HEK293T (cell line): ENCODE data around the gene XKR7.

Source experiments
- ELF4 ChIP-seq: fragments of 450-650 bp; IDR thresholded peaks from 2 replicates; pipeline ENCODE4 v1.6.1; 2017; ENCODE audit warnings: antibody characterized with exemption
- FOXM1 ChIP-seq: fragments of 450-650 bp; IDR thresholded peaks from 2 replicates; pipeline ENCODE4 v1.6.1; 2017; ENCODE audit warnings: mild to moderate bottlenecking, borderline replicate concordance
- SUZ12 ChIP-seq: fragments of 450-650 bp; IDR thresholded peaks from 2 replicates; pipeline ENCODE4 v1.6.1; 2016; ENCODE audit warnings: mild to moderate bottlenecking

GRCh38 chr20:32033316-32033715 is 65.4 kb downstream of the XKR7 start:
- TF ChIP-seq ELF4 (no peak), FOXM1 (no peak), SUZ12 (no peak)
